HAP-1 (cell line): ENCODE results near the gene OXLD1.

Experiments
- DNase-seq, 2 experiments: peaks; one replicate each; pipeline ENCODE4 v3.0.0-alpha.2; 2016 to 2020; ENCODE audit warnings: low spot score in 2 of 2
- H3K27me3 ChIP-seq: fragments of 250-450 bp; sonication (Bioruptor Pico); 2 replicates; pipeline ENCODE4 v1.5.1; 2020; ENCODE audit warnings: low read depth, mild to moderate bottlenecking, moderate library complexity
- H3K36me3 ChIP-seq: fragments of 250-450 bp; sonication (Bioruptor Pico); replicated peaks from 2 replicates; pipeline ENCODE4 v1.5.1; 2020; ENCODE audit warnings: mild to moderate bottlenecking
- H3K4me1 ChIP-seq: fragments of 250-450 bp; sonication (Bioruptor Pico); 2 replicates; pipeline ENCODE4 v1.5.1; 2020; ENCODE audit warnings: mild to moderate bottlenecking
- H3K4me3 ChIP-seq: fragments of 250-450 bp; sonication (Bioruptor Pico); 2 replicates; pipeline ENCODE4 v1.5.1; 2020; ENCODE audit warnings: mild to moderate bottlenecking, moderate library complexity
- H3K9me3 ChIP-seq: fragments of 250-450 bp; sonication (Bioruptor Pico); 2 replicates; pipeline ENCODE4 v1.5.1; 2020; ENCODE audit warnings: mild to moderate bottlenecking, moderate library complexity
- in situ Hi-C: fragments of 300-500 bp; cut with MboI; formaldehyde crosslinking; loops from 3 replicates; pipeline ENCODE4 v1.14.3; 2020; ENCODE audit warnings: low sequenced_read_pairs, inconsistent platforms, mixed read lengths

Gene OXLD1

GRCh38 chr17:81706757-81707624 lies 40.6 kb upstream of the OXLD1 start:
- Histone ChIP-seq H3K4me3 (no peak overlapping the region), H3K4me1 (peaks cover 12% of the 10 kb centered on the region), H3K9me3 (no peaks in the 10 kb centered on the region), H3K27me3 (no peaks in the 10 kb centered on the region), H3K36me3 (peaks cover 62% of the 10 kb centered on the region)
- in situ Hi-C loops, result no loop called here
- DNase-seq, result no peak

- no peak for DNase-seq
- no peak overlapping the region for H3K4me3 ChIP-seq
- no peaks in the 10 kb centered on the region for H3K9me3 ChIP-seq
- in situ Hi-C loops, result no loop called here
- peaks cover 13% of the 10 kb centered on the region for H3K4me1 ChIP-seq
- H3K27me3 ChIP-seq, result no peaks in the 10 kb centered on the region
- H3K36me3 ChIP-seq, result peaks cover 70% of the 10 kb centered on the region
Measured at GRCh38 chr17:81706232-81706611, 39.8 kb upstream of the OXLD1 start.

- in situ Hi-C loops, result no loop called here
- Histone ChIP-seq H3K4me3 (no peak overlapping the region), H3K36me3 (peaks cover 75% of the 10 kb centered on the region), H3K27me3 (no peaks in the 10 kb centered on the region), H3K9me3 (no peaks in the 10 kb centered on the region), H3K4me1 (peaks cover 9% of the 10 kb centered on the region)
- no peak for DNase-seq
Measured at GRCh38 chr17:81705518-81706231, 39.3 kb upstream of the OXLD1 start.

GRCh38 chr17:81703747-81704654 lies 37.6 kb upstream of the OXLD1 start:
- in situ Hi-C loops, result no loop called here
- Histone ChIP-seq H3K4me1 (peaks cover 8% of the 10 kb centered on the region), H3K36me3 (peaks cover 86% of the 10 kb centered on the region), H3K27me3 (no peaks in the 10 kb centered on the region), H3K4me3 (peak overlapping the region; percentile 80), H3K9me3 (no peaks in the 10 kb centered on the region)
- no peak for DNase-seq

- Histone ChIP-seq H3K9me3 (no peaks in the 10 kb centered on the region), H3K36me3 (peaks cover 87% of the 10 kb centered on the region), H3K4me1 (peaks cover 8% of the 10 kb centered on the region), H3K27me3 (no peaks in the 10 kb centered on the region), H3K4me3 (peak within 1 kb of the TSS; percentile 80)
- peak; percentile 94 for DNase-seq
- in situ Hi-C loops, result no loop called here
Measured at GRCh38 chr17:81702934-81703746, 36.7 kb upstream of the OXLD1 start, which contains the start of gene MRPL12. Gene MRPL12 (plus strand): TSS chr17:81703367. CDS start chr17:81703502, 135 bp downstream.

GRCh38 chr17:81701288-81702071 lies 35.1 kb upstream of the OXLD1 start:
- peaks cover 85% of the 10 kb centered on the region for H3K36me3 ChIP-seq
- H3K4me1 ChIP-seq, result peaks cover 8% of the 10 kb centered on the region
- in situ Hi-C loops, result no loop called here
- DNase-seq, result no peak
- H3K27me3 ChIP-seq, result no peaks in the 10 kb centered on the region
- H3K4me3 ChIP-seq, result peak overlapping the region; percentile 80
- H3K9me3 ChIP-seq, result no peaks in the 10 kb centered on the region

GRCh38 chr17:81700353-81701287 lies 34.2 kb upstream of the OXLD1 start:
- H3K4me3 ChIP-seq, result peak overlapping the region; percentile 80

GRCh38 chr17:81697261-81698044 lies 31.0 kb upstream of the OXLD1 start:
- no peak overlapping the region for H3K4me3 ChIP-seq
- no peak for DNase-seq
- peaks cover 87% of the 10 kb centered on the region for H3K36me3 ChIP-seq
- peaks cover 8% of the 10 kb centered on the region for H3K4me1 ChIP-seq
- in situ Hi-C loops, result no loop called here
- H3K9me3 ChIP-seq, result no peaks in the 10 kb centered on the region
- H3K27me3 ChIP-seq, result no peaks in the 10 kb centered on the region

More at GRCh38 chr17:81700353-81701287, 34.2 kb upstream of the OXLD1 start:
- DNase-seq, result no peak
- no peaks in the 10 kb centered on the region for H3K27me3 ChIP-seq
- in situ Hi-C loops, result no loop called here
- H3K4me1 ChIP-seq, result peaks cover 8% of the 10 kb centered on the region
- no peaks in the 10 kb centered on the region for H3K9me3 ChIP-seq
- peaks cover 85% of the 10 kb centered on the region for H3K36me3 ChIP-seq

GRCh38 chr17:81696218-81696941 lies 30.0 kb upstream of the OXLD1 start:
- H3K9me3 ChIP-seq, result no peaks in the 10 kb centered on the region
- H3K4me3 ChIP-seq, result no peak overlapping the region
- H3K27me3 ChIP-seq, result no peaks in the 10 kb centered on the region
- peaks cover 88% of the 10 kb centered on the region for H3K36me3 ChIP-seq
- peaks cover 3% of the 10 kb centered on the region for H3K4me1 ChIP-seq
- in situ Hi-C loops, result no loop called here
- no peak for DNase-seq

GRCh38 chr17:81695801-81696200 lies 29.4 kb upstream of the OXLD1 start:
- in situ Hi-C loops, result no loop called here
- Histone ChIP-seq H3K36me3 (peaks cover 86% of the 10 kb centered on the region), H3K27me3 (no peaks in the 10 kb centered on the region), H3K4me3 (no peak overlapping the region), H3K9me3 (no peaks in the 10 kb centered on the region), H3K4me1 (no peaks in the 10 kb centered on the region; the same call in none of the 2 replicates)
- no peak for DNase-seq
